Epidermal melanocyte (primary cell): Measurements from ENCODE around the gene ACER2.
"Not testable (repeated sequence)": the region's sequence is repeated elsewhere in the genome, so short reads cannot be mapped to it uniquely, and the experiment has no call there.

ENCODE experiments used
- DNase-seq: peaks from one replicate; pipeline ENCODE4 v3.0.0; 2011; ENCODE audit warnings: low spot score; ENCODE audit not compliant: insufficient read length

ACER2 gene

GRCh38 chr9:19409401-19410194, 789 bp downstream of the ACER2 start:
- no peak for DNase-seq

GRCh38 chr9:19410195-19410503, 1.3 kb downstream of the ACER2 start:
- no peak for DNase-seq

GRCh38 chr9:19410594-19410993, 1.8 kb downstream of the ACER2 start:
- DNase-seq, result no peak

GRCh38 chr9:19411316-19411715, 2.5 kb downstream of the ACER2 start:
- no peak for DNase-seq

GRCh38 chr9:19413456-19413855, 4.6 kb downstream of the ACER2 start:
- DNase-seq, result not testable (repeated sequence)

- DNase-seq, result no peak
Observed at GRCh38 chr9:19416143-19416542, 7.3 kb downstream of the ACER2 start.

- DNase-seq, result no peak
Observed at GRCh38 chr9:19420877-19421276, 12.1 kb downstream of the ACER2 start.

GRCh38 chr9:19423163-19423562, 14.4 kb downstream of the ACER2 start:
- DNase-seq, result no peak

- DNase-seq, result no peak
Observed at GRCh38 chr9:19424176-19424779, 15.5 kb downstream of the ACER2 start.

GRCh38 chr9:19429595-19429994, 20.8 kb downstream of the ACER2 start:
- DNase-seq, result no peak

- no peak for DNase-seq
Observed at GRCh38 chr9:19430201-19430760, 21.5 kb downstream of the ACER2 start.

GRCh38 chr9:19431361-19432171, 22.8 kb downstream of the ACER2 start:
- no peak for DNase-seq

GRCh38 chr9:19432473-19432872, 23.7 kb downstream of the ACER2 start:
- DNase-seq, result no peak

- not testable (repeated sequence) for DNase-seq
Observed at GRCh38 chr9:19433729-19434128, 24.9 kb downstream of the ACER2 start.

- no peak for DNase-seq
Observed at GRCh38 chr9:19440376-19440775, 31.6 kb downstream of the ACER2 start.

- DNase-seq, result no peak
Observed at GRCh38 chr9:19440823-19441580, 32.2 kb downstream of the ACER2 start.

- no peak for DNase-seq
Observed at GRCh38 chr9:19441730-19442129, 32.9 kb downstream of the ACER2 start.

GRCh38 chr9:19442240-19442639, 33.4 kb downstream of the ACER2 start:
- no peak for DNase-seq

GRCh38 chr9:19445452-19445851, 36.6 kb downstream of the ACER2 start:
- no peak for DNase-seq

- DNase-seq, result no peak
Observed at GRCh38 chr9:19446361-19446861, 37.6 kb downstream of the ACER2 start.
